GM12878 (cell line): Measurements from ENCODE around the gene SLCO1A2. TPM values are rescaled to one million over a fixed set of nuclear protein-coding genes. Genes with fewer than 3 reads are reported as not detected.

Experiments used
- ATAC-seq: fragments of 200-7000 bp; cut with Tn5 transposase; 3 replicates; pipeline ENCODE4 v1.9.1; 2020; ENCODE audit warnings: mild to moderate bottlenecking, moderate library complexity
- BruUV-seq: library from RNA; stranded (reverse); fragments of 400-500 nt; replicated peaks from 2 replicates; lab custom pipeline; 2021; lab: Mats Ljungman, UMichigan
- CTCF ChIA-PET: fragments of 300-600 bp; sonication (Branson Sonifier 250); formaldehyde crosslinking; extraction: SDS; loops from one replicate; lab custom pipeline; 2021; ENCODE audit warnings: inconsistent platforms; lab: Yijun Ruan, JAX
- POLR2A ChIA-PET: fragments of 350-600 bp; formaldehyde crosslinking; extraction: SDS; loops from one replicate; lab custom pipeline; 2021; ENCODE audit warnings: inconsistent platforms; lab: Charles Lee
- RAD21 ChIA-PET: fragments of 300-600 bp; sonication (Branson Sonifier 250); formaldehyde crosslinking; loops from one replicate; lab custom pipeline; 2023; ENCODE audit warnings: antibody characterized with exemption; ENCODE audit not compliant: unreplicated experiment; lab: Charles Lee
- SMC1A ChIA-PET: fragments of 300-600 bp; sonication (Branson Sonifier 250); formaldehyde crosslinking; loops from one replicate; lab custom pipeline; 2023; ENCODE audit not compliant: unreplicated experiment, uncharacterized antibody; lab: Charles Lee
- DNase-seq: peaks from one replicate; pipeline ENCODE4 v3.0.0-alpha.2; 2011; ENCODE audit warnings: low read depth, low spot score
- FAIRE-seq: peaks from 3 replicates; lab custom pipeline; 2011; peaks lifted over from hg19 to GRCh38; lab: Jason Lieb, UNC
- H2AFZ ChIP-seq: 2 replicates; pipeline ENCODE4 v1.6.0; 2011; ENCODE audit warnings: low read depth, low read length, control low read depth; ENCODE audit not compliant: control insufficient read depth
- H3K27ac ChIP-seq: 2 replicates; pipeline ENCODE4 v1.5.1; 2011; ENCODE audit warnings: control low read depth; ENCODE audit not compliant: control insufficient read depth, insufficient read depth
- H3K27me3 ChIP-seq, 2 experiments: replicated peaks in 1 of 2; 2 replicates each; pipeline versions ENCODE4 v1.6.0 to v1.6.1; 2011; ENCODE audit warnings: low read length in 1 of 2; ENCODE audit not compliant: control insufficient read depth in 2 of 2, insufficient read depth in 2 of 2
- H3K36me3 ChIP-seq, 2 experiments: 2 replicates each; pipeline ENCODE4 v1.5.1; 2011; ENCODE audit warnings: low read length in 1 of 2; ENCODE audit not compliant: control insufficient read depth in 2 of 2, insufficient read depth in 2 of 2
- H3K4me1 ChIP-seq: 2 replicates; pipeline ENCODE4 v1.6.1; 2011; ENCODE audit warnings: mild to moderate bottlenecking, low read length, moderate library complexity, mixed read lengths; ENCODE audit not compliant: control insufficient read depth, insufficient read depth
- H3K4me2 ChIP-seq: 2 replicates; pipeline ENCODE4 v1.6.0; 2011; ENCODE audit warnings: control low read depth; ENCODE audit not compliant: control insufficient read depth, insufficient read depth
- H3K4me3 ChIP-seq: fragments of 200-600 bp; sonication (generic); 2 replicates; pipeline ENCODE4 v1.5.1; 2016
- H3K79me2 ChIP-seq: 2 replicates; pipeline ENCODE4 v1.6.0; 2011; ENCODE audit warnings: low read length; ENCODE audit not compliant: control insufficient read depth, insufficient read depth
- H3K9ac ChIP-seq: 2 replicates; pipeline ENCODE4 v1.8.0; 2011; ENCODE audit warnings: low read length, control low read depth, mixed read lengths; ENCODE audit not compliant: control insufficient read depth, insufficient read depth
- H3K9me3 ChIP-seq: replicated peaks from 3 replicates; pipeline ENCODE4 v1.5.1; 2011; ENCODE audit warnings: mild to moderate bottlenecking, low read length; ENCODE audit not compliant: control insufficient read depth, insufficient read depth
- H4K20me1 ChIP-seq: 2 replicates; pipeline ENCODE4 v1.6.0; 2011; ENCODE audit not compliant: control insufficient read depth, insufficient read depth
- BHLHE40 ChIP-seq, 2 experiments: fragments of 450-650 bp in 1 of 2; IDR thresholded peaks; 2 replicates each; pipeline ENCODE4 v1.6.1; 2011 to 2017; ENCODE audit warnings: low read depth in 2 of 2, borderline replicate concordance in 1 of 2, improper control_type of control experiment in 1 of 2, low read length in 1 of 2, mild to moderate bottlenecking in 1 of 2
- CBX5 ChIP-seq: sonication (generic); IDR thresholded peaks from 2 replicates; pipeline ENCODE4 v1.6.1; 2016; ENCODE audit warnings: low read depth, moderate library complexity, mild to moderate bottlenecking, inconsistent platforms
- ELK1 ChIP-seq: IDR thresholded peaks from 2 replicates; pipeline ENCODE4 v1.6.1; 2012; ENCODE audit warnings: low read depth, low read length, improper control_type of control experiment
- ETV6 ChIP-seq, 2 experiments: fragments of 450-650 bp in 1 of 2; IDR thresholded peaks in 1 of 2; conservative IDR thresholded peaks in 1 of 2; 2 replicates each; pipeline ENCODE4 v1.6.1; 2014; ENCODE audit warnings: antibody characterized with exemption in 1 of 2, borderline replicate concordance in 1 of 2, low read depth in 1 of 2, mild to moderate bottlenecking in 1 of 2, moderate library complexity in 1 of 2
- IRF4 ChIP-seq: IDR thresholded peaks from 2 replicates; pipeline ENCODE4 v1.6.1; 2011; ENCODE audit warnings: low read depth, low read length
- NR2C1 ChIP-seq: fragments of 450-650 bp; IDR thresholded peaks from 2 replicates; pipeline ENCODE4 v1.6.1; 2017; ENCODE audit warnings: antibody characterized with exemption, mild to moderate bottlenecking, moderate library complexity
- POLR2AphosphoS2 ChIP-seq: IDR thresholded peaks from 2 replicates; pipeline ENCODE4 v1.6.1; 2011; ENCODE audit warnings: low read depth, mild to moderate bottlenecking, low read length, improper control_type of control experiment, moderate library complexity
- SMC3 ChIP-seq: IDR thresholded peaks from 2 replicates; pipeline ENCODE4 v1.6.1; 2011; ENCODE audit warnings: low read length, improper control_type of control experiment, borderline replicate concordance
- SRF ChIP-seq, 2 experiments: IDR thresholded peaks; 2 replicates each; pipeline ENCODE4 v1.6.1; 2011; ENCODE audit warnings: low read depth in 2 of 2, low read length in 2 of 2, mild to moderate bottlenecking in 1 of 2, moderate library complexity in 1 of 2
- STAT3 ChIP-seq: IDR thresholded peaks from 2 replicates; pipeline ENCODE4 v1.6.1; 2011; ENCODE audit warnings: low read depth, low read length, improper control_type of control experiment
- SUZ12 ChIP-seq: fragments of 200-600 bp; sonication (generic); IDR thresholded peaks from one replicate; pipeline ENCODE4 v1.6.1; 2018; ENCODE audit warnings: antibody characterized with exemption, mild to moderate bottlenecking; ENCODE audit not compliant: unreplicated experiment
- ZBTB4 ChIP-seq: fragments of 450-650 bp; formaldehyde crosslinking; IDR thresholded peaks from 2 replicates; pipeline ENCODE4 v1.4.0; 2022; ENCODE audit warnings: mild to moderate bottlenecking, moderate library complexity
- WGBS: methylation state at CpG from one replicate; pipeline ENCODE4 v1.1.6; 2016; ENCODE audit warnings: low lambda C conversion rate; ENCODE audit not compliant: insufficient replicate concordance, insufficient coverage; ENCODE audit errors: missing lambda C conversion rate; 5-methylcytosine and 5-hydroxymethylcytosine counted together
- in situ Hi-C: fragments of 300-500 bp; cut with MboI; formaldehyde crosslinking; loops from 9 replicates; pipeline ENCODE4 v1.14.3; 2018; ENCODE audit warnings: mixed read lengths
- intact Hi-C: fragments of 100-400 bp; cut with micrococcal nuclease; formaldehyde crosslinking; loops from one replicate; pipeline ENCODE4 v1.14.2; 2022; ENCODE audit not compliant: unreplicated experiment
- polyA plus RNA-seq, 11 experiments: library from polyadenylated mRNA; depleted of rRNA in 4 of 11; unstranded in 6 of 11; stranded (reverse) in 5 of 11; fragments of >200 nt; fragmentation: Nextera tagmentation in 4 of 11; fragmentation: Illumina TruSeq in 1 of 11; extraction: Ambion mirVana in 4 of 11; extraction: Trizol in 1 of 11; gene quantifications; 1 replicate in 1 of 11; 2 replicates in 10 of 11; pipeline versions ENCODE4 v1.2.1 to v1.2.3, GENCODE V29; 2011 to 2016; ENCODE audit warnings: inconsistent platforms in 2 of 11, missing spikeins in 2 of 11, low read depth in 1 of 11
- total RNA-seq, 4 experiments: library from RNA; depleted of rRNA in 3 of 4; stranded (reverse); fragments of >200 nt in 3 of 4; fragmentation: Illumina TruSeq in 1 of 4; extraction: Trizol in 1 of 4; gene quantifications; 2 replicates each; pipeline versions ENCODE4 v1.2.1 to v1.2.3, GENCODE V29; 2013 to 2021

SLCO1A2 gene
- total and polyA plus RNA-seq, 10 of the 15 experiments (the other 5 are each of a cell fraction or from before 2014, with no cell fraction given), result not detected

GRCh38 chr12:21353948-21354347 is 19.2 kb upstream of the SLCO1A2 start:
- 48% methylated on average over 4 of the region's 4 CpGs for WGBS
- ChIA-PET CTCF (no interaction called here), POLR2A (no interaction called here)

GRCh38 chr12:21353487-21353886 is 18.8 kb upstream of the SLCO1A2 start:
- in situ Hi-C loops, result no loop called here
- POLR2A ChIA-PET, result no interaction called here
- no peak for TF ChIP-seq SUZ12
- TF ChIP-seq ZBTB4 (CRISPR knock-in tag), result no peak
- TF ChIP-seq ELK1, result no peak
- no peak for TF ChIP-seq CBX5

More at GRCh38 chr12:21353948-21354347, 19.2 kb upstream of the SLCO1A2 start:
- FAIRE-seq (no peak), DNase-seq (no peak), ATAC-seq (no peak)
- Histone ChIP-seq H3K4me1 (no peaks in the 10 kb centered on the region), H3K4me2 (no peak overlapping the region), H3K27ac (no peak overlapping the region), H3K27me3 (no peaks in the 10 kb centered on the region), H3K79me2 (no peaks in the 10 kb centered on the region), H3K9ac (no peak overlapping the region), H3K4me3 (no peak overlapping the region), H3K36me3 (no peaks in the 10 kb centered on the region), H3K9me3 (no peaks in the 10 kb centered on the region), H2AFZ (no peak overlapping the region), H4K20me1 (no peaks in the 10 kb centered on the region)
- SMC1A ChIA-PET, result no interaction called here
- in situ Hi-C loops (no loop called here), intact Hi-C loops (no loop called here)
- RAD21 ChIA-PET, result no interaction called here
- no TSS peak for BruUV-seq
- no peak for TF ChIP-seq POLR2AphosphoS2
- TF ChIP-seq BHLHE40 (IDR thresholded peaks at IDR 0.05; ENCODE audit: borderline replicate concordance in 1 of 2, low read depth in 2 of 2, low read length in 1 of 2), result no peak
- TF ChIP-seq SMC3, result no peak
- TF ChIP-seq ETV6 (conservative IDR thresholded peaks at IDR 0.05 in 1 of 2, IDR thresholded peaks at IDR 0.05 in 1 of 2; ENCODE audit: borderline replicate concordance in 1 of 2, low read depth in 1 of 2), result no peak
- TF ChIP-seq SRF (IDR thresholded peaks at IDR 0.05; ENCODE audit: low read depth in 2 of 2, low read length in 2 of 2), result no peak
- no peak for TF ChIP-seq NR2C1
- no peak for TF ChIP-seq IRF4
- TF ChIP-seq STAT3, result no peak

More at GRCh38 chr12:21353487-21353886, 18.8 kb upstream of the SLCO1A2 start:
- no peak for DNase-seq
- H3K27ac ChIP-seq, result no peak overlapping the region
- H3K27me3 ChIP-seq, result no peaks in the 10 kb centered on the region
- RAD21 ChIA-PET, result no interaction called here
- H2AFZ ChIP-seq, result no peak overlapping the region
- no TSS peak for BruUV-seq
- H3K4me3 ChIP-seq, result no peak overlapping the region
- 0% methylated on average over 1 of the region's 1 CpG for WGBS
- H4K20me1 ChIP-seq, result no peaks in the 10 kb centered on the region
- ATAC-seq, result no peak
- H3K4me2 ChIP-seq, result no peak overlapping the region
- intact Hi-C loops, result no loop called here
- CTCF ChIA-PET, result no interaction called here
- H3K36me3 ChIP-seq, result no peaks in the 10 kb centered on the region
- H3K9me3 ChIP-seq, result no peaks in the 10 kb centered on the region
- FAIRE-seq, result no peak
- no peaks in the 10 kb centered on the region for H3K4me1 ChIP-seq
- SMC1A ChIA-PET, result no interaction called here
- no peaks in the 10 kb centered on the region for H3K79me2 ChIP-seq
- H3K9ac ChIP-seq, result no peak overlapping the region
